ENCODE data around the gene CT83. TPM values are rescaled to one million over a fixed set of nuclear protein-coding genes. Genes with fewer than 3 reads are reported as not detected.

CT83 gene
- total and polyA plus RNA-seq, 2 donors from 2014 or later = not detected

DNA sequence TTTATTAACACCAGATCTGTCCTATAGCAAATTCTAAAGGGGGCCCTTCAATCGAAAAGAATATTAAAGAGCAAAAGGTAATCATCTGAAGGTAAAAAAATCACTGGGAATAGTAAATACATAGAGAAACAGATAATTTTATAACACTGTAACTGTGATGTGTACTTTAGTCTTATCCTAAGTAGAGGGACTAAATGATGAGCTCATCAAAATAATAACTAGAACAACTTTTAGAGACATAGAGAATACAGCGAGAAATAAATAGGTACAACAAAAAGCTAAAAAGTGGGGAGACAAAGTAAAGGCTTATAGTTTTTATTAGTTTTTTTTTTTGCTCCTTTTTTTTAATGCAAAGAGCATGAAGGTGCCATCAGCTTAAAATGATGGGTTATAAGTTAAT lies 17.3 kb upstream of the CT83 start:
- FAIRE-seq = peak; percentile 32
- no peak for DNase-seq
- no peaks in the 10 kb centered on the region for H3K27me3 ChIP-seq (ENCODE audit: control insufficient read depth, insufficient read depth, low read length)
- TF ChIP-seq, protein P1, sequence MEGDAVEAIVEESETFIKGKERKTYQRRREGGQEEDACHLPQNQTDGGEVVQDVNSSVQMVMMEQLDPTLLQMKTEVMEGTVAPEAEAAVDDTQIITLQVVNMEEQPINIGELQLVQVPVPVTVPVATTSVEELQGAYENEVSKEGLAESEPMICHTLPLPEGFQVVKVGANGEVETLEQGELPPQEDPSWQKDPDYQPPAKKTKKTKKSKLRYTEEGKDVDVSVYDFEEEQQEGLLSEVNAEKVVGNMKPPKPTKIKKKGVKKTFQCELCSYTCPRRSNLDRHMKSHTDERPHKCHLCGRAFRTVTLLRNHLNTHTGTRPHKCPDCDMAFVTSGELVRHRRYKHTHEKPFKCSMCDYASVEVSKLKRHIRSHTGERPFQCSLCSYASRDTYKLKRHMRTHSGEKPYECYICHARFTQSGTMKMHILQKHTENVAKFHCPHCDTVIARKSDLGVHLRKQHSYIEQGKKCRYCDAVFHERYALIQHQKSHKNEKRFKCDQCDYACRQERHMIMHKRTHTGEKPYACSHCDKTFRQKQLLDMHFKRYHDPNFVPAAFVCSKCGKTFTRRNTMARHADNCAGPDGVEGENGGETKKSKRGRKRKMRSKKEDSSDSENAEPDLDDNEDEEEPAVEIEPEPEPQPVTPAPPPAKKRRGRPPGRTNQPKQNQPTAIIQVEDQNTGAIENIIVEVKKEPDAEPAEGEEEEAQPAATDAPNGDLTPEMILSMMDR (IDR thresholded peaks at IDR 0.05; ENCODE audit: borderline replicate concordance, extremely low read depth, insufficient read depth) = no peak
- H3K36me3 ChIP-seq (ENCODE audit: control insufficient read depth in 2 of 3, insufficient read depth in 3 of 3, low read length in 3 of 3) = no peaks in the 10 kb centered on the region
- no peak overlapping the region for H3K9ac ChIP-seq (ENCODE audit: low read length in 3 of 3)
- no peak overlapping the region for H3K27ac ChIP-seq (ENCODE audit: low read depth in 2 of 2, low read length in 2 of 2)
- H3K4me3 ChIP-seq (ENCODE audit: low read length in 3 of 3) = no peak overlapping the region
- no peaks in the 10 kb centered on the region for H3K4me1 ChIP-seq (ENCODE audit: control insufficient read depth in 2 of 3, insufficient read depth in 2 of 3, low read depth in 1 of 3, low read length in 3 of 3)
- intact Hi-C loops (cut with DNase I) = no loop called here
- H3K9me3 ChIP-seq (ENCODE audit: control insufficient read depth in 2 of 3, insufficient read depth in 1 of 3, low read length in 3 of 3) = no peaks in the 10 kb centered on the region

DNA sequence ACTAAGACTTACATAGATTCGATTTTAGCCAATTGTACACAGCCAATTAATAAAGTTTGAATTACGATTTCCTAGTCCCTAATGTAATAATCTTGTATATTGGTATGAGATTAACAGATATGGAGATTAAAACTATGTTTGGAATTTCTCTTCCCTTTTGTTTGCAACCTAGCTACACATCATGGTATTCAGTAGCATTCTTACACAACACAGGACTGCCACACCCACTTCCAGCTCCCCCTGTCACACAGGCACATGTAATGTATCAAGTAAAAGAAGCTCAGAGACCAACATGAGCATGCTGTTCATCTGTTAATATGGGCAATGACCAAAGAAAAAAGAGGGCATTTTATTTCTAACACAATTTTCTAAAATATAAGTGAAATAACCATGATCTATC lies 13.6 kb downstream of the CT83 start:
- no peak for FAIRE-seq
- intact Hi-C loops (cut with DNase I) = no loop called here
- H3K9me3 ChIP-seq (ENCODE audit: control insufficient read depth in 2 of 3, insufficient read depth in 1 of 3, low read length in 3 of 3) = no peaks in the 10 kb centered on the region
- no peaks in the 10 kb centered on the region for H3K27me3 ChIP-seq (ENCODE audit: control insufficient read depth, insufficient read depth, low read length)
- no peak overlapping the region for H3K4me3 ChIP-seq (ENCODE audit: low read length in 3 of 3)
- no peak overlapping the region for H3K9ac ChIP-seq (ENCODE audit: low read length in 3 of 3)
- H3K36me3 ChIP-seq (ENCODE audit: control insufficient read depth in 2 of 3, insufficient read depth in 3 of 3, low read length in 3 of 3) = no peaks in the 10 kb centered on the region
- DNase-seq = no peak
- no peaks in the 10 kb centered on the region for H3K4me1 ChIP-seq (ENCODE audit: control insufficient read depth in 2 of 3, insufficient read depth in 2 of 3, low read depth in 1 of 3, low read length in 3 of 3)
- TF ChIP-seq, protein P1 (IDR thresholded peaks at IDR 0.05; ENCODE audit: borderline replicate concordance, extremely low read depth, insufficient read depth) = no peak
- no peak overlapping the region for H3K27ac ChIP-seq (ENCODE audit: low read depth in 2 of 2, low read length in 2 of 2)

DNA sequence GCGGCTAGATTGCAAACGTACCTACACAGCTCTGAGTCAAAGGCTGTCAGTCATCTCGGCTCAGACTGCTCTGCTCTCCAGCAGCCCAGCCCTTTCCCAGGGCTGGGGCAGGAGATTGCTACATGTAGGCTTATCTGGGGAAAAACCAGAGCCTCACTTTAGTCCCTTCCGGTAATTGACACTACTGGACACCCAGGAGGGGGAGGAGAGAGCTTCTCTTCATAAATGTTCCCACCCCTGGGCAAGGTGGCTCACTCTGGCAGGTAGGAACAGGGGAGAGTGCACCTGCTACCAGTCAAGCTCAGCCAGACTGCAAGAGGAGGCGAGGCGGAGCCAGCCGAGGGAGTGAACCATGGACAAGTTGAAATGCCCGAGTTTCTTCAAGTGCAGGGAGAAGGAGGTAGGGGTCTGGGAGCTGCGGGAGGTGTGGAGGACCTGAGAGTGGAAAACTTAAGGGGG lies 26.4 kb downstream of the CT83 start, which contains the start of gene SLC6A14:
TSS of gene SLC6A14 (plus strand) at position 249 of the 459 bp plus-strand sequence. CDS start at position 353, 104 bp downstream.
- H3K9ac ChIP-seq (ENCODE audit: low read length in 3 of 3) = no peak within 1 kb of the TSS
- no peak within 1 kb of the TSS for H3K4me3 ChIP-seq (ENCODE audit: low read length in 3 of 3)
- DNase-seq = peak in 3 of 5 donors; percentile 3 to 23 (median 6)
- H3K9me3 ChIP-seq (ENCODE audit: control insufficient read depth in 2 of 3, insufficient read depth in 1 of 3, low read length in 3 of 3) = no peaks in the 10 kb centered on the region
- TF ChIP-seq, protein P1 (IDR thresholded peaks at IDR 0.05; ENCODE audit: borderline replicate concordance, extremely low read depth, insufficient read depth) = no peak
- H3K4me1 ChIP-seq (ENCODE audit: control insufficient read depth in 2 of 3, insufficient read depth in 2 of 3, low read depth in 1 of 3, low read length in 3 of 3) = no peaks in the 10 kb centered on the region
- intact Hi-C loops (cut with DNase I) = no loop called here
- no peaks in the 10 kb centered on the region for H3K27me3 ChIP-seq (ENCODE audit: control insufficient read depth, insufficient read depth, low read length)
- no peaks in the 10 kb centered on the region for H3K36me3 ChIP-seq (ENCODE audit: control insufficient read depth in 2 of 3, insufficient read depth in 3 of 3, low read length in 3 of 3)
- no peak for FAIRE-seq
- no peak within 1 kb of the TSS for H3K27ac ChIP-seq (ENCODE audit: low read depth in 2 of 2, low read length in 2 of 2)

DNA sequence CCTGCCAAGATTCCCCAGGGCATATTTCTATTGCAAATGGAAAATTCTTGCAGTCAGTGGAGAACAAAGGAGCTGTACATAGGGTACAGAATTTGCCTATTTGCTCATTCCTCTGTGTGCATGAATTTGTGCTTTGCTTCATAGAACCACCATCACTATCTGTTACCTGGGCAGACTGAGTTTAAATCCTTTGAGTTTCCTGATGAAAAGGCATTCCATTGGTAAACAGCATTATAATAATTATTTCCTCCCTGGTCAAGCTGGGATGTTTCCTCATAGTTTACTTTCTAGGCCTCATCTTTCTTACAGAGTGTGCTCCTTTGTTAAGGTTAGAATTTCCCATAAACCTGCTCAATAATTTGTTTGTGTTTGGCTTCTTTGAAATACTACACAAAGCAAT lies 27.2 kb downstream of the CT83 start:
- H3K27me3 ChIP-seq (ENCODE audit: control insufficient read depth, insufficient read depth, low read length) = no peaks in the 10 kb centered on the region
- H3K9ac ChIP-seq (ENCODE audit: low read length in 3 of 3) = no peak overlapping the region
- no peaks in the 10 kb centered on the region for H3K9me3 ChIP-seq (ENCODE audit: control insufficient read depth in 2 of 3, insufficient read depth in 1 of 3, low read length in 3 of 3)
- H3K4me1 ChIP-seq (ENCODE audit: control insufficient read depth in 2 of 3, insufficient read depth in 2 of 3, low read depth in 1 of 3, low read length in 3 of 3) = no peaks in the 10 kb centered on the region
- intact Hi-C loops (cut with DNase I) = no loop called here
- TF ChIP-seq, protein P1 (IDR thresholded peaks at IDR 0.05; ENCODE audit: borderline replicate concordance, extremely low read depth, insufficient read depth) = no peak
- DNase-seq (no peak), FAIRE-seq (no peak)
- H3K4me3 ChIP-seq (ENCODE audit: low read length in 3 of 3) = no peak overlapping the region
- no peaks in the 10 kb centered on the region for H3K36me3 ChIP-seq (ENCODE audit: control insufficient read depth in 2 of 3, insufficient read depth in 3 of 3, low read length in 3 of 3)
- no peak overlapping the region for H3K27ac ChIP-seq (ENCODE audit: low read depth in 2 of 2, low read length in 2 of 2)
